Amniotic epithelial cell (primary cell): ENCODE measurements around the gene SETD2.

ENCODE experiments used
- DNase-seq: peaks from one replicate; pipeline ENCODE4 v3.0.0-alpha.2; 2010; ENCODE audit warnings: low read depth

Gene SETD2

GRCh38 chr3:46998121-46998851 lies 165.6 kb downstream of the SETD2 start:
- DNase-seq, result peak; percentile 63

DNA sequence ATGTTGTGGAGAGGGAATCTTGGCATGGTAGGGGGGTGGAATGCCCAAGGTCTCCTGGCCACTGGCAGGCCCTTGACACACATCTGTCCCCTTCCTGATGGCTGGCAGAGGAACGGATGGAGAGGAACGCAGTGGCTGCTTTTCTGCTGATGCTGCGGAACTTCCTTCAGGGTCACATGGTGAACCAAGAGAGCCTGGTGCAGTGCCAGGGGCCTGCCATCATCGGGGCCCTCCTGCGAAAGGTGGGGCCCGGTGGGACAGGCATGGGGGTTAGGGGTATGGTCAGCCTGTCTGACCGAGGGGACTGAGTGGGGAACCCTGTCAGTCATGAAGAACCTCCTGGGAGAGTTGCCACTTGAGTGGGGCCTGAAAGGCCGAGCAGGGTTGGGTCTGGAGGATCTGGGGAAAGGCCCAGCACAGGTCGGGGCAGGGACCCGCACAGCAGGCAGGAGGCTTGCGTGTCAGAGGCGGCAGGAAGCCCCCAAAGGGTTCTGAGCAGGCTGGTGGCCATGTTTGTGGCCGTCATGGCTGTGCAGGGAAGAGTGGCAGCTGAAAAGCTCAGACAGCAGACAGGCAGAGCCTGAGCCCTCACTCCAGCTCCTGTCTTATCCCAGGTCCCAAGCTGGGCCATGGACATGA lies 166.3 kb downstream of the SETD2 start:
- no peak for DNase-seq

- DNase-seq, result peak; percentile 61
These were observed 167.0 kb downstream of the SETD2 start for GRCh38 chr3:46996689-46997452.

- no peak for DNase-seq
These were observed 167.9 kb downstream of the SETD2 start for GRCh38 chr3:46995901-46996562.

DNA sequence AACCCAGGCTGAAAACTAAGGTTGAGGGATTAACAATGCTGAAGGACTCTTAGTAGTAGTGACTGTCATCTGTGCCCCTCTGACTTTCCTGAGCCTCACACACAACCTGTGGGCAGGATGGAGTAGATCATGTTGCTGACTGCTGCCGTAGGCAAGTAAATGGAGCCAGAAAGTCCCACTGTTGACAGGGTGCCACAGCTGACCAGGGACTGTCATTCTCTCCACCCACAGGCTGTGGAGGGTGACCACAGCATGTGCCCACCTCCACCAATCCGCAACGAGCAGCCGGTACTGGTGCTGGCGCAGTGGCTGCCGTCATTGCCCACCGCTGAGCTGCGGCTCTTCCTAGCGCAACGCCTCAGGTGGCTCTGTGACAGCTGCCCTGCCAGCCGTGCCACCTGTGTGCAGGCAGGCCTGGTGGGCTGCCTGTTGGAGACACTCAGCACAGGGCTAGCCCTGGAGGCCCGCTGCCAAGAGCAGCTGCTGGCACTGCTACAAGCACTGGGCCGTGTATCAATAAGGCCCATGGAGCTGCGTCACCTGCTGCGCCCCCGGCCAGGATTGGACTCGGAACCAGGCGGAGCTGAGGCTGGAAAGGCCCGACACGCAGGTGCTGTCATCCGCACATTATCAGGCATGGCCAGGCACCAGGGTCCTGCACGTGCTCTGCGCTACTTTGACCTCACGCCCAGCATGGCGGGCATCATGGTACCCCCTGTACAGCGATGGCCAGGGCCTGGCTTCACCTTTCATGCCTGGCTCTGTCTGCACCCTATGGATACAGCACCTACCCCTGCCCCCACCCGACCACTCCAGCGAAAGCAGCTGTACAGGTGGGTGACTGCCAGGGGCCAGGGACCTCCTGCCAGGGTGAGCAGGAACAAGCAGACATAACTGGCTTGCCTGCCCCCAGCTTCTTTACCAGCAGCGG lies 168.8 kb downstream of the SETD2 start:
- no peak for DNase-seq

DNA sequence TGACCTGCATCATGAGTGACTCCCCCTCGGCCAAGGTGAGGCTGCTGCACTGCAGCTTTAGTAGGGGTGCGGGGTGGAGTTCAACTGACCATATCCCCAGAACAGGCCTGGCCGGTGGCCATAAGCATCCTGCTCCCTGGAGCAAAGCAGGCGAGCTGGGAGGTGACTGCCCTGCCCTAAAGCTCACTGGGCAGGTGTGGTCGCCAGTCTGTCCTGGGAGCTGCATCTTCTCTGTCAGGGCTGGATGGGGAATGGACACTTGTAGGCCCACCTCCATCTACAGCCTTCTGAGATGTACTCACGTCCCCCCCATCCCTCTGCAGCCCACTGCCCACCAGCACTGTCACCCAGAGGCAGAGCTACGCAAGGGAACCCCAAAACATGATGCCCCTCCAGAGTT lies 169.9 kb downstream of the SETD2 start:
- no peak for DNase-seq

GRCh38 chr3:46993292-46993691 lies 170.6 kb downstream of the SETD2 start:
- no peak for DNase-seq

- no peak for DNase-seq
These were observed 171.7 kb downstream of the SETD2 start for GRCh38 chr3:46992231-46992630.

DNA sequence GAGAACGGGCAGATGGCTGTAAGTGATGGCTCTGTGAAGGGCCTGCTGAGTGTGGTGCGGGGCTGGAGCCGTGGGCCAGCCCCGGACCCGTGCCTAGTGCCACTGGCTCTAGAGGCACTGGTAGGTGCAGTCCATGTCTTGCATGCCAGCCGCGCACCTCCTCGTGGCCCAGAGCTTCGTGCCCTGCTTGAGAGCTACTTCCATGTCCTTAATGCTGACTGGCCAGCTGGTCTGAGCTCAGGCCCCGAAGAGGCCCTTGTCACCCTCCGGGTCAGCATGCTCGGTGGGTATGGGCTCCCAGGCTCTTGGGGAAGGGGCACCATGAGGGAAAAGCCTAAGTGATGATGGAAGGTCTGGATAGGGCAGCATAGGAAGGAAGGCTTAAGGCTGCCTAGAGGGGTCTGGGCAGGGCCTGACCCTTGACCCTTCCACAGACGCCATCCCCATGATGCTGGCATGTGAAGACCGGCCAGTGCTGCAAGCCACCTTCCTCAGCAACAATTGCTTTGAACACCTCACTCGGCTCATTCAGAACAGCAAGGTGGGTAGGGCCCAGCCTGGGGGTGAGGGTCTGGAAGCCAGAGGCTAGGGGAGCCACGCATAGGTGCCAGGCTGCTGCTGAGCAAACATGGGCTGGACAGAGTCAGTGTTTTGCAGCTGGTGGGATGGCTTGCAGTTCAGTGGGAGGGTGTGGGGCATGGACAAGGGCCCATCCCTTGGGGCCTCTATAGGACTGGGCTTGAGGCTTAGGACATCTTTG lies 172.3 kb downstream of the SETD2 start:
- no peak for DNase-seq

DNA sequence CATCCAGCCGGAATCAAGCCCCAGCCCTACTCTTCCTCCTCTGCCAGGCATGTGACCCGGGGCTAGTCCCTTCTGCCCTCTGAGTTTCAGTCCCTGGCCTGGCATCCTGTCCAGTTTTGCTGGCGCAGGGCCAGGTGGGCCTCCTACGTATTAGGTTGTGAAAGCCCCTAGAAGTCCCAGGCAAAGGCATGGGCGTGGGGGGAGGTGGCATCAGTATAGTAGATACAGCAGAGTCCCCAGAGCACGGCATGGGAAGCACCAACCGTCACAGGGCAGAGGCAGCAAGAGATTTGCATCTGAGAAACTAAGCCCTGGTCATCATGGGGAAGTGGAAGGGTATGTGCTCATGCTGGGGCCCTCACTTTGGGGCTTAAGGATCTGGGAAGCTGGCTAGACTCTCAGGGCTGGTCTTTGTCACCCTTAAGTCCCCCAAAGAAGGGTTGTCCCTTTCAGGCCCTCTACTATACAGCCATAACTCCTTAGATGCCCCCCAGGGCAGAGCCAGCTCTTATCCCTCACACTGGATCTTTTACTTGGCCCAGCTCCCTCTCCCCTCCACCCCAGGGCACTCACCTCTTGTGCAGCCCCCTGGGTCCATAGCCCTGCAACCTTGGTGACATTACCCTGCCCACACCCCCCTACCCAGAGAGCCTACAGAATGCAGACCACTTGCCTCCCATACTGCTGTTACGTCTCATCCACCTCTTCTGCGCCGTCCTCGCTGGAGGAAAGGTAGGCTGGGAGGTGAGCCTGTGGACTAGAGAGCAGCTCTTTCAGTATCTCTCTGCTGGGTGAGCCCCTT lies 173.1 kb downstream of the SETD2 start:
- DNase-seq, result no peak

- DNase-seq, result no peak
These were observed 174.6 kb downstream of the SETD2 start for GRCh38 chr3:46989146-46989810.

DNA sequence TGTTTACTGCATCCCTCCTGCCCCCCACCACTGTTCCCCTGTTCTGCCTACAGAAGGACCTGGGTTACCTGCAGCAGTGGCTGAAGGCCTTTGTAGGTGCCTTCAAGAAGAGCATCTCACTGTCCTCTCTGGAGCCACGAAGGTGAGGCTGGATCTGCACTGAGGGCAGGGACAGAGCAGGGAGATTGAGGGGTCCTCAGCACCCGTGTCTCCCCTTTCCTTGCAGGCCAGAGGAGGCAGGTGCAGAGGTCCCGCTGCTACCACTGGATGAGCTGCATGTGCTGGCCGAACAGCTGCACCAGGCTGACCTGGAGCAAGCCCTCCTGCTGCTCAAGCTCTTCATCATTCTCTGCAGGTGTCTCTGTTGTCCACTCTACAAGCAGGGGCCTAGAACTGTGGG lies 175.3 kb downstream of the SETD2 start:
- DNase-seq, result no peak

GRCh38 chr3:46987743-46988401 lies 176.0 kb downstream of the SETD2 start:
- DNase-seq, result peak; percentile 61

- DNase-seq, result peak; percentile 60
These were observed 176.6 kb downstream of the SETD2 start for GRCh38 chr3:46987319-46987742.

- no peak for DNase-seq
These were observed 177.1 kb downstream of the SETD2 start for GRCh38 chr3:46986782-46987310.

- no peak for DNase-seq
These were observed 177.7 kb downstream of the SETD2 start for GRCh38 chr3:46986055-46986730.

GRCh38 chr3:46985588-46985987 lies 178.3 kb downstream of the SETD2 start:
- DNase-seq, result no peak
